Loucy (cell line): ENCODE data around the gene EZH2.

Experiments used
- H2AFZ ChIP-seq: fragments of 200-600 bp; sonication (generic); 2 replicates; pipeline ENCODE4 v1.6.0; 2016; ENCODE audit warnings: antibody characterized with exemption, mild to moderate bottlenecking, low read length, moderate library complexity
- H3F3A ChIP-seq: fragments of 200-600 bp; 2 replicates; pipeline ENCODE4 v1.6.0; 2016; ENCODE audit warnings: antibody characterized with exemption, low read depth, mild to moderate bottlenecking
- H3K27me3 ChIP-seq: fragments of 200-600 bp; sonication (generic); 2 replicates; pipeline ENCODE4 v1.6.1; 2014; ENCODE audit warnings: low read length, mild to moderate bottlenecking; ENCODE audit not compliant: insufficient read depth, poor library complexity, severe bottlenecking
- H3K36me3 ChIP-seq: fragments of 200-600 bp; sonication (generic); 2 replicates; pipeline ENCODE4 v1.6.1; 2016; ENCODE audit warnings: low read length; ENCODE audit not compliant: insufficient read depth
- H3K4me1 ChIP-seq: fragments of 200-600 bp; sonication (generic); 2 replicates; pipeline ENCODE4 v1.5.1; 2014; ENCODE audit warnings: low read length, mild to moderate bottlenecking; ENCODE audit not compliant: insufficient read depth, poor library complexity, severe bottlenecking
- H3K4me2 ChIP-seq: fragments of 200-600 bp; sonication (generic); 2 replicates; pipeline ENCODE4 v1.6.0; 2014; ENCODE audit warnings: antibody characterized with exemption, low read length, low read depth, mild to moderate bottlenecking; ENCODE audit not compliant: poor library complexity, severe bottlenecking
- H3K4me3 ChIP-seq: fragments of 200-600 bp; sonication (generic); 2 replicates; pipeline ENCODE4 v1.5.1; 2014; ENCODE audit warnings: low read length, mild to moderate bottlenecking, mixed read lengths; ENCODE audit not compliant: poor library complexity, severe bottlenecking
- H3K79me2 ChIP-seq: fragments of 200-600 bp; sonication (generic); 2 replicates; pipeline ENCODE4 v1.6.1; 2014; ENCODE audit warnings: low read length; ENCODE audit not compliant: insufficient read depth
- H3K9ac ChIP-seq: fragments of 200-600 bp; sonication (generic); 2 replicates; pipeline ENCODE4 v1.6.0; 2014; ENCODE audit warnings: mild to moderate bottlenecking, low read depth, low read length, moderate library complexity; ENCODE audit not compliant: poor library complexity, severe bottlenecking
- H3K9me2 ChIP-seq: fragments of 200-600 bp; sonication (generic); replicated peaks from 2 replicates; pipeline ENCODE4 v1.6.1; 2016; ENCODE audit warnings: low read depth, low read length, mixed read lengths
- H3K9me3 ChIP-seq: fragments of 200-600 bp; sonication (generic); 2 replicates; pipeline ENCODE4 v1.6.1; 2014; ENCODE audit warnings: mild to moderate bottlenecking, antibody characterized with exemption, low read length, low read depth; ENCODE audit not compliant: insufficient read depth
- H4K20me1 ChIP-seq: fragments of 200-600 bp; sonication (generic); 2 replicates; pipeline ENCODE4 v1.6.0; 2014; ENCODE audit warnings: antibody characterized with exemption, low read length, mild to moderate bottlenecking; ENCODE audit not compliant: insufficient read depth, poor library complexity, severe bottlenecking
- CTCF ChIP-seq: fragments of 200-600 bp; sonication (generic); conservative IDR thresholded peaks from 2 replicates; pipeline ENCODE4 v1.5.1; 2014; ENCODE audit warnings: mild to moderate bottlenecking, antibody characterized with exemption, low read length
- EZH2phosphoT487 ChIP-seq: fragments of 200-600 bp; IDR thresholded peaks from 2 replicates; pipeline ENCODE4 v1.6.1; 2018; ENCODE audit warnings: antibody characterized with exemption, mild to moderate bottlenecking, moderate library complexity, borderline replicate concordance

Gene EZH2

GRCh38 chr7:148834605-148835004 is 49.5 kb downstream of the EZH2 start:
- no peaks in the 10 kb centered on the region for H3K9me3 ChIP-seq
- no peaks in the 10 kb centered on the region for H3F3A ChIP-seq
- no peak overlapping the region for H2AFZ ChIP-seq
- no peaks in the 10 kb centered on the region for H3K9me2 ChIP-seq
- H3K36me3 ChIP-seq = no peaks in the 10 kb centered on the region
- H3K79me2 ChIP-seq = no peaks in the 10 kb centered on the region
- H4K20me1 ChIP-seq = no peaks in the 10 kb centered on the region
- H3K4me3 ChIP-seq = no peak overlapping the region
- H3K4me2 ChIP-seq = no peak overlapping the region
- no peaks in the 10 kb centered on the region for H3K27me3 ChIP-seq
- H3K4me1 ChIP-seq = peaks cover 13% of the 10 kb centered on the region
- no peak overlapping the region for H3K9ac ChIP-seq
- TF ChIP-seq CTCF = no peak
- TF ChIP-seq EZH2phosphoT487 = no peak

- H3K79me2 ChIP-seq = no peaks in the 10 kb centered on the region
- no peaks in the 10 kb centered on the region for H3K9me2 ChIP-seq
Observed at GRCh38 chr7:148831782-148832181, 52.3 kb downstream of the EZH2 start.

GRCh38 chr7:148830897-148831692 is 53.0 kb downstream of the EZH2 start:
- Histone ChIP-seq H3K9me2 (no peaks in the 10 kb centered on the region), H3K9me3 (no peaks in the 10 kb centered on the region), H3K79me2 (no peaks in the 10 kb centered on the region), H3K9ac (no peak overlapping the region), H3K4me3 (no peak overlapping the region), H3K27me3 (no peaks in the 10 kb centered on the region), H3K4me1 (no peaks in the 10 kb centered on the region), H3F3A (no peaks in the 10 kb centered on the region), H3K36me3 (no peaks in the 10 kb centered on the region), H3K4me2 (no peak overlapping the region), H2AFZ (no peak overlapping the region), H4K20me1 (no peaks in the 10 kb centered on the region)
- TF ChIP-seq CTCF = no peak
- no peak for TF ChIP-seq EZH2phosphoT487

More at GRCh38 chr7:148831782-148832181, 52.3 kb downstream of the EZH2 start:
- Histone ChIP-seq H3K4me1 (no peaks in the 10 kb centered on the region), H3K4me3 (no peak overlapping the region), H3K36me3 (no peaks in the 10 kb centered on the region), H3K4me2 (no peak overlapping the region), H3K9ac (no peak overlapping the region), H4K20me1 (no peaks in the 10 kb centered on the region), H2AFZ (no peak overlapping the region), H3K9me3 (no peaks in the 10 kb centered on the region), H3K27me3 (no peaks in the 10 kb centered on the region), H3F3A (no peaks in the 10 kb centered on the region)
- TF ChIP-seq EZH2phosphoT487 (no peak), CTCF (no peak)
